H1 (cell line): ENCODE results near the gene RNF126. TPM values are rescaled to one million over a fixed set of nuclear protein-coding genes. Genes with fewer than 3 reads are reported as not detected.

Source experiments
- CTCF ChIA-PET: fragments of 300-600 bp; sonication (Branson Sonifier 250); formaldehyde crosslinking; loops from one replicate; lab custom pipeline; 2021; ENCODE audit not compliant: partially characterized antibody; lab: Charles Lee
- POLR2A ChIA-PET: fragments of 300-600 bp; sonication (Branson Sonifier 250); formaldehyde crosslinking; loops from one replicate; lab custom pipeline; 2021; ENCODE audit warnings: inconsistent platforms; ENCODE audit not compliant: partially characterized antibody; lab: Charles Lee
- DNase-seq, 2 experiments: peaks; one replicate each; pipeline versions ENCODE4 v3.0.0 to v3.0.0-alpha.2; 2010 to 2022; ENCODE audit warnings: low spot score in 2 of 2, low read depth in 1 of 2, mixed read lengths in 1 of 2
- FAIRE-seq: peaks from 2 replicates; lab custom pipeline; 2011; peaks lifted over from hg19 to GRCh38; lab: Jason Lieb, UNC
- H2AFZ ChIP-seq: 2 replicates; pipeline ENCODE4 v1.8.1; 2012; ENCODE audit warnings: low read length, inconsistent platforms
- H2AK5ac ChIP-seq: 2 replicates; pipeline ENCODE4 v1.6.1; 2013; ENCODE audit warnings: low read depth, low read length
- H2BK120ac ChIP-seq: replicated peaks from 2 replicates; pipeline ENCODE3; 2013; ENCODE audit warnings: low read depth, low read length, inconsistent platforms
- H2BK12ac ChIP-seq: 2 replicates; pipeline ENCODE4 v1.6.1; 2013; ENCODE audit warnings: low read depth, low read length
- H2BK15ac ChIP-seq: 2 replicates; pipeline ENCODE4 v1.6.1; 2013; ENCODE audit warnings: low read length
- H2BK20ac ChIP-seq: 2 replicates; pipeline ENCODE4 v1.6.1; 2013; ENCODE audit warnings: low read length
- H2BK5ac ChIP-seq: 2 replicates; pipeline ENCODE4 v1.6.1; 2013; ENCODE audit warnings: low read depth, low read length
- H3K14ac ChIP-seq: 2 replicates; pipeline ENCODE4 v1.6.1; 2013; ENCODE audit warnings: inconsistent platforms; ENCODE audit not compliant: insufficient read length
- H3K18ac ChIP-seq: 2 replicates; pipeline ENCODE4 v1.6.1; 2013; ENCODE audit warnings: low read length; ENCODE audit errors: extremely low read depth
- H3K23ac ChIP-seq: 2 replicates; pipeline ENCODE4 v1.6.1; 2013; ENCODE audit warnings: inconsistent platforms; ENCODE audit not compliant: insufficient read length
- H3K23me2 ChIP-seq: 2 replicates; pipeline ENCODE4 v1.6.1; 2013; ENCODE audit warnings: low read depth, low read length
- H3K27ac ChIP-seq: 2 replicates; pipeline ENCODE4 v1.6.1; 2011; ENCODE audit warnings: low read depth, low read length, inconsistent platforms
- H3K27me3 ChIP-seq, 4 experiments: replicated peaks in 1 of 4; 1 replicate in 1 of 4; 2 replicates in 3 of 4; pipeline versions ENCODE4 v1.6.1 to v1.8.1; 2011 to 2013; ENCODE audit warnings: low read length in 3 of 4, mild to moderate bottlenecking in 3 of 4, inconsistent platforms in 2 of 4, mixed read lengths in 2 of 4, moderate library complexity in 1 of 4; ENCODE audit not compliant: control insufficient read depth in 3 of 4, insufficient read depth in 3 of 4; ENCODE audit errors: extremely low read depth in 1 of 4
- H3K36me3 ChIP-seq, 4 experiments: 2 replicates each; pipeline versions ENCODE4 v1.6.1 to v1.8.1; 2011 to 2013; ENCODE audit warnings: mild to moderate bottlenecking in 4 of 4, low read length in 3 of 4, moderate library complexity in 2 of 4, control low read depth in 1 of 4, inconsistent platforms in 1 of 4; ENCODE audit not compliant: insufficient read depth in 4 of 4, control insufficient read depth in 2 of 4
- H3K4ac ChIP-seq: replicated peaks from 2 replicates; pipeline ENCODE3; 2013; ENCODE audit warnings: low read length, low read depth, mixed read lengths, inconsistent platforms; ENCODE audit not compliant: insufficient read length
- H3K4me1 ChIP-seq, 4 experiments: replicated peaks in 1 of 4; 1 replicate in 1 of 4; 2 replicates in 3 of 4; pipeline versions ENCODE4 v1.6.1 to v1.8.1; 2011 to 2013; ENCODE audit warnings: low read length in 3 of 4, inconsistent platforms in 2 of 4, mixed read lengths in 1 of 4; ENCODE audit not compliant: insufficient read depth in 4 of 4, control insufficient read depth in 3 of 4
- H3K4me2 ChIP-seq, 2 experiments: 2 replicates each; pipeline versions ENCODE4 v1.6.1 to v1.8.1; 2011 to 2013; ENCODE audit warnings: low read depth in 2 of 2, low read length in 2 of 2, control low read depth in 1 of 2, inconsistent platforms in 1 of 2, mild to moderate bottlenecking in 1 of 2; ENCODE audit not compliant: insufficient read depth in 1 of 2
- H3K4me3 ChIP-seq, 4 experiments: fragments of 200-600, 300-600 bp in 1 of 4; sonication (generic), shearing (Covaris generic), sonication (Bioruptor Twin) in 1 of 4; 2 replicates each; pipeline versions ENCODE4 v1.5.1 to v1.8.1; 2011 to 2016; ENCODE audit warnings: low read length in 4 of 4, low read depth in 3 of 4, control low read depth in 2 of 4, inconsistent platforms in 2 of 4, mild to moderate bottlenecking in 2 of 4, mixed read lengths in 1 of 4, moderate library complexity in 1 of 4; ENCODE audit not compliant: insufficient read depth in 2 of 4; ENCODE audit errors: extremely low read depth in 1 of 4
- H3K56ac ChIP-seq: replicated peaks from 2 replicates; pipeline ENCODE3; 2013; ENCODE audit warnings: low read depth, mild to moderate bottlenecking, mixed read lengths, low read length, inconsistent platforms; ENCODE audit not compliant: insufficient read length
- H3K79me1 ChIP-seq: 2 replicates; pipeline ENCODE4 v1.6.1; 2013; ENCODE audit warnings: low read depth, low read length, control low read depth
- H3K79me2 ChIP-seq, 2 experiments: 2 replicates each; pipeline versions ENCODE4 v1.6.1 to v1.8.1; 2012 to 2013; ENCODE audit warnings: low read length in 2 of 2, mild to moderate bottlenecking in 2 of 2, inconsistent platforms in 1 of 2; ENCODE audit not compliant: insufficient read depth in 2 of 2, control insufficient read depth in 1 of 2
- H3K9ac ChIP-seq, 4 experiments: replicated peaks in 1 of 4; 1 replicate in 1 of 4; 2 replicates in 3 of 4; pipeline versions ENCODE4 v1.6.1 to v1.8.1; 2011 to 2013; ENCODE audit warnings: low read depth in 3 of 4, low read length in 3 of 4, control low read depth in 2 of 4, mild to moderate bottlenecking in 2 of 4, moderate library complexity in 2 of 4, inconsistent platforms in 1 of 4; ENCODE audit errors: extremely low read depth in 1 of 4
- H3K9me3 ChIP-seq, 2 experiments: 2 replicates each; pipeline versions ENCODE4 v1.6.1 to v1.8.1; 2012 to 2013; ENCODE audit warnings: mild to moderate bottlenecking in 2 of 2, moderate library complexity in 2 of 2, control low read depth in 1 of 2, inconsistent platforms in 1 of 2, low read depth in 1 of 2, low read length in 1 of 2, mixed read lengths in 1 of 2; ENCODE audit not compliant: insufficient read depth in 2 of 2
- H4K20me1 ChIP-seq, 2 experiments: replicated peaks in 1 of 2; 2 replicates each; pipeline versions ENCODE3 to v1.8.1; 2011 to 2013; ENCODE audit warnings: inconsistent platforms in 2 of 2, low read length in 2 of 2, mild to moderate bottlenecking in 1 of 2; ENCODE audit not compliant: insufficient read depth in 2 of 2, control insufficient read depth in 1 of 2
- H4K5ac ChIP-seq: 2 replicates; pipeline ENCODE4 v1.6.1; 2013; ENCODE audit warnings: low read length, low read depth, mixed read lengths, inconsistent platforms; ENCODE audit not compliant: insufficient read length
- H4K8ac ChIP-seq: 2 replicates; pipeline ENCODE4 v1.8.0; 2013; ENCODE audit warnings: mild to moderate bottlenecking, moderate library complexity, low read length, inconsistent platforms; ENCODE audit not compliant: insufficient read depth; ENCODE audit errors: extremely low read depth
- H4K91ac ChIP-seq: replicated peaks from 2 replicates; pipeline ENCODE3; 2013; ENCODE audit warnings: low read length, mixed read lengths, inconsistent platforms; ENCODE audit not compliant: insufficient read length
- BACH1 ChIP-seq: IDR thresholded peaks from 2 replicates; pipeline ENCODE4 v1.6.1; 2012; ENCODE audit warnings: low read length, improper control_type of control experiment
- CBX8 ChIP-seq: fragments of 300-800, 300-1000 bp; sonication (generic); IDR thresholded peaks from 2 replicates; pipeline ENCODE4 v1.7.1; 2016; ENCODE audit warnings: low read depth, low read length, borderline replicate concordance
- GTF2F1 ChIP-seq: IDR thresholded peaks from 2 replicates; pipeline ENCODE4 v1.6.1; 2012; ENCODE audit warnings: low read depth, low read length, improper control_type of control experiment, borderline replicate concordance
- HDAC2 ChIP-seq, 2 experiments: fragments of 300-600 bp in 1 of 2; sonication (generic) in 1 of 2; IDR thresholded peaks; 2 replicates each; pipeline ENCODE4 v1.6.1; 2011 to 2012; ENCODE audit warnings: low read depth in 2 of 2, low read length in 2 of 2, mild to moderate bottlenecking in 2 of 2, moderate library complexity in 2 of 2, borderline replicate concordance in 1 of 2, inconsistent platforms in 1 of 2
- PHF8 ChIP-seq: fragments of 200-600 bp; sonication (generic); conservative IDR thresholded peaks from 2 replicates; pipeline ENCODE4 v1.7.1; 2012; ENCODE audit warnings: low read depth, mild to moderate bottlenecking, inconsistent platforms, low read length, moderate library complexity
- SIX5 ChIP-seq: IDR thresholded peaks from 2 replicates; pipeline ENCODE4 v1.6.1; 2011; ENCODE audit warnings: mild to moderate bottlenecking, low read depth, low read length
- WGBS, 2 experiments: shearing (Covaris generic) in 1 of 2; methylation state at CpG; one replicate each; pipeline versions ENCODE4 v1.1.6 to v1.1.7; 2013 to 2015; ENCODE audit warnings: low lambda C conversion rate in 2 of 2, mixed read lengths in 2 of 2, inconsistent platforms in 1 of 2, low coverage in 1 of 2, missing lambda C conversion rate in 1 of 2; ENCODE audit not compliant: insufficient replicate concordance in 2 of 2, insufficient coverage in 1 of 2, insufficient read length in 1 of 2; ENCODE audit errors: extremely low coverage in 1 of 2, missing lambda C conversion rate in 1 of 2; 5-methylcytosine and 5-hydroxymethylcytosine counted together
- polyA plus RNA-seq, 7 experiments: library from polyadenylated mRNA; depleted of rRNA in 3 of 7; stranded (reverse) in 5 of 7; unstranded in 2 of 7; fragments of >200 nt in 5 of 7; fragments of 200-250 nt in 2 of 7; gene quantifications; 1 replicate in 5 of 7; 2 replicates in 1 of 7; 4 replicates in 1 of 7; pipeline versions ENCODE4 v1.2.1 to v1.2.3, GENCODE V29; 2011 to 2013; ENCODE audit warnings: missing spikeins in 2 of 7, mixed read lengths in 2 of 7
- total RNA-seq: library from RNA; stranded (reverse); fragmentation: NEBNext Ultra II Directional; extraction: Animal tissue kit (Norgen Biotek cat#: 25700); gene quantifications from 2 replicates; pipeline ENCODE4 v1.2.1, GENCODE V29; 2021

Gene RNF126
- total and polyA plus RNA-seq, 2 of the 8 experiments (the other 6 are each of a cell fraction or from before 2014, with no cell fraction given) = 21.8 to 68.0 TPM

- no peak within 1 kb of the TSS for H3K14ac ChIP-seq
- H3K4me3 ChIP-seq = no peak within 1 kb of the TSS
- H3K23me2 ChIP-seq = no peaks in the 10 kb centered on the region
- 87% methylated on average over 24 of the region's 31 CpGs; no CpG with 5 or more reads in 1 of the 2 experiments for WGBS, 2 experiments
- no peak within 1 kb of the TSS for H3K18ac ChIP-seq
- FAIRE-seq = no peak
- no peak within 1 kb of the TSS for H3K4me2 ChIP-seq
- no peaks in the 10 kb centered on the region for H3K9me3 ChIP-seq
- no peaks in the 10 kb centered on the region for H3K36me3 ChIP-seq
- no peak within 1 kb of the TSS for H4K5ac ChIP-seq
- no peak within 1 kb of the TSS for H3K4ac ChIP-seq
- ChIA-PET POLR2A (interaction anchor here (1.2 kb wide), 1 partner anchor 14 kb away, joined by 3 read pairs; no protein-coding TSS in a partner anchor), CTCF (interaction anchor here (0.8 to 1.2 kb wide), 2 partner anchors 13 to 25 kb away, joined by 3 to 4 read pairs; no protein-coding TSS in a partner anchor)
- no peak within 1 kb of the TSS for H2BK20ac ChIP-seq
- H2AK5ac ChIP-seq = no peak within 1 kb of the TSS
- H4K91ac ChIP-seq = no peak within 1 kb of the TSS
- no peak within 1 kb of the TSS for H2BK120ac ChIP-seq
- no peaks in the 10 kb centered on the region for H4K20me1 ChIP-seq
- H3K23ac ChIP-seq = no peak within 1 kb of the TSS
- H2AFZ ChIP-seq = no peak within 1 kb of the TSS
- no peak within 1 kb of the TSS for H2BK12ac ChIP-seq
- no peak within 1 kb of the TSS for H2BK5ac ChIP-seq
- no peaks in the 10 kb centered on the region for H3K79me2 ChIP-seq
- DNase-seq = no peak
- H3K79me1 ChIP-seq = no peaks in the 10 kb centered on the region
- TF ChIP-seq HDAC2 (IDR thresholded peaks at IDR 0.05; ENCODE audit: borderline replicate concordance in 1 of 2, low read depth in 2 of 2, low read length in 2 of 2) (no peak), CBX8 (no peak), PHF8 (no peak), SIX5 (no peak), BACH1 (no peak), GTF2F1 (no peak)
- no peaks in the 10 kb centered on the region for H3K27me3 ChIP-seq
- no peak within 1 kb of the TSS; the same call in 1 of the 2 replicates for H4K8ac ChIP-seq
- no peak within 1 kb of the TSS for H3K9ac ChIP-seq
- no peaks in the 10 kb centered on the region for H3K4me1 ChIP-seq
- H2BK15ac ChIP-seq = no peak within 1 kb of the TSS
- no peak within 1 kb of the TSS for H3K56ac ChIP-seq
- no peak within 1 kb of the TSS for H3K27ac ChIP-seq
Observed at GRCh38 chr19:695352-695949, 32.4 kb upstream of the RNF126 start, which contains the start of gene PRSS57. TSS of gene PRSS57 (minus strand) at chr19:695452. CDS start at chr19:695430, 22 bp downstream.
